SU-DHL-6 (cell line): ENCODE results near the gene CDK19.
"Not testable (repeated sequence)": the region's sequence is repeated elsewhere in the genome, so short reads cannot be mapped to it uniquely, and the experiment has no call there.

ENCODE experiments used
- H2AFZ ChIP-seq: fragments of 200-600 bp; sonication (generic); 2 replicates; pipeline ENCODE4 v1.6.1; 2014; ENCODE audit warnings: low read depth, mild to moderate bottlenecking, moderate library complexity, mixed read lengths, antibody characterized with exemption, low read length; ENCODE audit not compliant: severe bottlenecking
- H3F3A ChIP-seq: fragments of 200-600 bp; shearing (Covaris generic); 2 replicates; pipeline ENCODE4 v1.6.0; 2016; ENCODE audit warnings: antibody characterized with exemption, mild to moderate bottlenecking; ENCODE audit not compliant: insufficient read depth
- H3K27ac ChIP-seq: fragments of 200-600 bp; sonication (generic); 2 replicates; pipeline ENCODE4 v1.5.1; 2016; ENCODE audit warnings: low read depth, mild to moderate bottlenecking, low read length, moderate library complexity, mixed read lengths
- H3K27me3 ChIP-seq: fragments of 200-600 bp; sonication (generic), shearing (Covaris generic); 2 replicates; pipeline ENCODE4 v1.6.0; 2014; ENCODE audit warnings: mild to moderate bottlenecking, low read length
- H3K36me3 ChIP-seq: fragments of 200-600 bp; sonication (generic); 2 replicates; pipeline ENCODE4 v1.6.1; 2014; ENCODE audit warnings: mild to moderate bottlenecking, low read length, mixed read lengths
- H3K4me2 ChIP-seq: fragments of 300-600, 200-600 bp; shearing (Covaris generic), sonication (generic); 2 replicates; pipeline ENCODE4 v1.6.0; 2014; ENCODE audit warnings: low read length, low read depth, mild to moderate bottlenecking; ENCODE audit not compliant: poor library complexity, severe bottlenecking
- H3K4me3 ChIP-seq: fragments of 200-600 bp; sonication (generic); 2 replicates; pipeline ENCODE4 v1.5.1; 2014; ENCODE audit warnings: antibody characterized with exemption, low read length, mild to moderate bottlenecking, mixed read lengths; ENCODE audit not compliant: insufficient read depth, poor library complexity, severe bottlenecking
- H3K79me2 ChIP-seq: fragments of 200-600 bp; sonication (generic); 2 replicates; pipeline ENCODE4 v1.6.1; 2014; ENCODE audit warnings: mild to moderate bottlenecking, low read length, moderate library complexity; ENCODE audit not compliant: insufficient read depth
- H3K9ac ChIP-seq: fragments of 200-600 bp; sonication (generic); 2 replicates; pipeline ENCODE4 v1.7.0; 2014; ENCODE audit warnings: mild to moderate bottlenecking, low read length
- H3K9me2 ChIP-seq: fragments of 200-600 bp; sonication (generic); replicated peaks from 2 replicates; pipeline ENCODE4 v1.6.1; 2014; ENCODE audit warnings: low read length; ENCODE audit not compliant: insufficient read depth
- H3K9me3 ChIP-seq: fragments of 200-600 bp; sonication (generic); 2 replicates; pipeline ENCODE4 v1.6.1; 2014; ENCODE audit warnings: low read length, mixed read lengths; ENCODE audit not compliant: insufficient read depth
- H4K20me1 ChIP-seq: fragments of 200-600 bp; sonication (generic); 2 replicates; pipeline ENCODE4 v1.6.1; 2014; ENCODE audit warnings: low read depth, mild to moderate bottlenecking, antibody characterized with exemption, low read length, moderate library complexity, mixed read lengths
- EZH2phosphoT487 ChIP-seq: fragments of 200-600 bp; sonication (generic), shearing (Covaris generic); conservative IDR thresholded peaks from 2 replicates; pipeline ENCODE4 v1.6.1; 2018; ENCODE audit warnings: mild to moderate bottlenecking, antibody characterized with exemption, low read length, moderate library complexity, mixed read lengths
- TF ChIP-seq, protein P1 (sequence below): fragments of 200-600 bp; sonication (generic); IDR thresholded peaks from one replicate; pipeline ENCODE4 v1.5.1; 2017; ENCODE audit warnings: antibody characterized with exemption, mild to moderate bottlenecking, low read length, moderate library complexity; ENCODE audit not compliant: insufficient read depth, poor library complexity, severe bottlenecking

CDK19 gene

GRCh38 chr6:110768057-110768456 lies 47.2 kb downstream of the CDK19 start:
- Histone ChIP-seq H3K9ac (no peak overlapping the region), H3K36me3 (no peaks in the 10 kb centered on the region), H3K4me2 (no peak overlapping the region), H3K4me3 (no peak overlapping the region), H3K27me3 (no peaks in the 10 kb centered on the region), H3F3A (no peaks in the 10 kb centered on the region), H3K27ac (no peak overlapping the region), H3K9me3 (no peaks in the 10 kb centered on the region), H3K79me2 (no peaks in the 10 kb centered on the region), H4K20me1 (no peaks in the 10 kb centered on the region), H3K9me2 (no peaks in the 10 kb centered on the region), H2AFZ (no peak overlapping the region)
- TF ChIP-seq, protein P1, sequence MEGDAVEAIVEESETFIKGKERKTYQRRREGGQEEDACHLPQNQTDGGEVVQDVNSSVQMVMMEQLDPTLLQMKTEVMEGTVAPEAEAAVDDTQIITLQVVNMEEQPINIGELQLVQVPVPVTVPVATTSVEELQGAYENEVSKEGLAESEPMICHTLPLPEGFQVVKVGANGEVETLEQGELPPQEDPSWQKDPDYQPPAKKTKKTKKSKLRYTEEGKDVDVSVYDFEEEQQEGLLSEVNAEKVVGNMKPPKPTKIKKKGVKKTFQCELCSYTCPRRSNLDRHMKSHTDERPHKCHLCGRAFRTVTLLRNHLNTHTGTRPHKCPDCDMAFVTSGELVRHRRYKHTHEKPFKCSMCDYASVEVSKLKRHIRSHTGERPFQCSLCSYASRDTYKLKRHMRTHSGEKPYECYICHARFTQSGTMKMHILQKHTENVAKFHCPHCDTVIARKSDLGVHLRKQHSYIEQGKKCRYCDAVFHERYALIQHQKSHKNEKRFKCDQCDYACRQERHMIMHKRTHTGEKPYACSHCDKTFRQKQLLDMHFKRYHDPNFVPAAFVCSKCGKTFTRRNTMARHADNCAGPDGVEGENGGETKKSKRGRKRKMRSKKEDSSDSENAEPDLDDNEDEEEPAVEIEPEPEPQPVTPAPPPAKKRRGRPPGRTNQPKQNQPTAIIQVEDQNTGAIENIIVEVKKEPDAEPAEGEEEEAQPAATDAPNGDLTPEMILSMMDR, result no peak
- no peak for TF ChIP-seq EZH2phosphoT487

GRCh38 chr6:110761371-110761770 lies 53.9 kb downstream of the CDK19 start:
- H3K27me3 ChIP-seq, result no peaks in the 10 kb centered on the region
- no peaks in the 10 kb centered on the region for H3K9me2 ChIP-seq
- no peak overlapping the region for H3K27ac ChIP-seq
- no peaks in the 10 kb centered on the region for H3F3A ChIP-seq
- no peaks in the 10 kb centered on the region for H3K9me3 ChIP-seq
- H2AFZ ChIP-seq, result no peak overlapping the region
- H3K4me3 ChIP-seq, result no peak overlapping the region
- H3K36me3 ChIP-seq, result no peaks in the 10 kb centered on the region
- TF ChIP-seq, protein P1, result no peak
- TF ChIP-seq EZH2phosphoT487, result no peak
- H3K4me2 ChIP-seq, result no peak overlapping the region
- no peak overlapping the region for H3K9ac ChIP-seq
- H3K79me2 ChIP-seq, result no peaks in the 10 kb centered on the region
- H4K20me1 ChIP-seq, result no peaks in the 10 kb centered on the region

DNA sequence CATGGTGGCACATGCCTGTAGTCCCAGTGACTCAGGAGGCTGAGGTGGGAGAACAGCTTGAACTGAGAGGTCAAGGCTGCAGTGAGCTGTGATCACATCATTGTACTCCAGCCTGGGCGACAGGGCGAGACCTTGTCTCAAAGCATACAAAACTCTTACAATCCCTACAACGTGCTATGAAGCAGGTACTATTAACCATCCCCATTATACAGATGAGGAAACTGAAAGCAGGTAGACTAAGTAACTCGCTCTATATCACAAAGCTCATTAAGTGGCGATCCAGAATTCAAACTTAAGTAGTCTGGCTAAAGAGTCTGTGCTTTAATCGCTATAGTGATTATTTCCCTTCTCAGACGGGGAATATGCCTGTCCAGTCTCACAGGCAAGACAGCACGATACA lies 54.7 kb downstream of the CDK19 start:
- H3K9ac ChIP-seq, result no peak overlapping the region
- H3K79me2 ChIP-seq, result no peaks in the 10 kb centered on the region
- no peaks in the 10 kb centered on the region for H4K20me1 ChIP-seq
- H2AFZ ChIP-seq, result no peak overlapping the region
- no peaks in the 10 kb centered on the region for H3K9me2 ChIP-seq
- no peaks in the 10 kb centered on the region for H3K9me3 ChIP-seq
- no peaks in the 10 kb centered on the region for H3K27me3 ChIP-seq
- no peaks in the 10 kb centered on the region for H3F3A ChIP-seq
- no peak overlapping the region for H3K4me2 ChIP-seq
- no peak overlapping the region for H3K27ac ChIP-seq
- no peak for TF ChIP-seq EZH2phosphoT487
- TF ChIP-seq, protein P1, result no peak
- H3K36me3 ChIP-seq, result no peaks in the 10 kb centered on the region
- H3K4me3 ChIP-seq, result no peak overlapping the region

DNA sequence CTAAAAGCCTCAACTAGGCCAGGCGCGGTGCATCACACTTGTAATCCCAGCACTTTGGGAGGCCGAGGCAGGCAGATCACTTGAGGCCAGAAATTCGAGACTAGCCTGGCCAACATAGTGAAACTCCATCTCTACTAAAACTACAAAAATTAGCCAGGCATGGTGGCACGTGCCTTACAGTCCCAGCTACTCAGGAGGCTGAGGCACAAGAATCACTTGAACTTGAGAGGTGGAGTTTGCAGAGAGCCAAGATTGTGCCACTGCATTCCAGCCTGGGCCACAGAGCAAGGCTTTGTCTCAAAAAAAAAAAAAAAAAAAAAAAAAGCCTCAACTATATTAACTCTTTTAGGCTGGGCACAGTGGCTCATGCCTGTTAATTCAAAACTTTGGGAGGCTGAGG lies 55.2 kb downstream of the CDK19 start:
- H3K79me2 ChIP-seq, H3K36me3 ChIP-seq, H3K27ac ChIP-seq: not testable (repeated sequence)

More for the DNA sequence above, 55.2 kb downstream of the CDK19 start:
- H2AFZ ChIP-seq, H3K9me2 ChIP-seq, H3K9ac ChIP-seq, H3K27me3 ChIP-seq, H3K9me3 ChIP-seq, H3F3A ChIP-seq, H3K4me2 ChIP-seq, H3K4me3 ChIP-seq, H4K20me1 ChIP-seq: not testable (repeated sequence)
